A673 (cell line): ENCODE measurements around the gene MFSD1.

Source experiments
- EZH2 ChIP-seq: fragments of 200-600 bp; sonication (generic); IDR thresholded peaks from 2 replicates; pipeline ENCODE4 v1.6.1; 2017; ENCODE audit warnings: borderline replicate concordance, low read depth, mild to moderate bottlenecking, mixed read lengths, antibody characterized with exemption, low read length; ENCODE audit not compliant: poor library complexity, severe bottlenecking
- TF ChIP-seq, protein P1 (sequence below): fragments of 300-800, 200-600 bp; sonication (generic); conservative IDR thresholded peaks from 2 replicates; pipeline ENCODE4 v1.5.1; 2017; ENCODE audit warnings: low read depth, mild to moderate bottlenecking, antibody characterized with exemption, low read length, moderate library complexity, mixed read lengths

DNA sequence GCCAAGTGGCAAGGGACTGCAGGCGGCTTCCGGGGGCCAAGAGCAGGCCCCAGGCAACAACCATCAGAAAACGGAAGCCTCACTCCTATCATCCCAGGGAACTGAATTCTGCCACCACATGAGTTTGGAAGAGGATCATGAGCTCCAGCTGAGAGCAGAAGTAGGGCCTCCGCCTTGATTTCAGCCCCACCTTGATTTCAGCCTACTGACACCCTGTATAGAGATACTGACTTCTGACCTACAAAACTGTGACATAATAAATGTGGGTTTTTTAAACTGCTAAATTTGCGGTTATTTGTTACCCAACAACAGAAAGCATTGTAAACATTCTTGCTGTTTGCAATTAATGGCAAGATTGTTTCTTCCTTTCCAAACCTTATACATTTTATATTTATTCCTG, 48.0 kb upstream of the MFSD1 start:
- TF ChIP-seq, protein P1, sequence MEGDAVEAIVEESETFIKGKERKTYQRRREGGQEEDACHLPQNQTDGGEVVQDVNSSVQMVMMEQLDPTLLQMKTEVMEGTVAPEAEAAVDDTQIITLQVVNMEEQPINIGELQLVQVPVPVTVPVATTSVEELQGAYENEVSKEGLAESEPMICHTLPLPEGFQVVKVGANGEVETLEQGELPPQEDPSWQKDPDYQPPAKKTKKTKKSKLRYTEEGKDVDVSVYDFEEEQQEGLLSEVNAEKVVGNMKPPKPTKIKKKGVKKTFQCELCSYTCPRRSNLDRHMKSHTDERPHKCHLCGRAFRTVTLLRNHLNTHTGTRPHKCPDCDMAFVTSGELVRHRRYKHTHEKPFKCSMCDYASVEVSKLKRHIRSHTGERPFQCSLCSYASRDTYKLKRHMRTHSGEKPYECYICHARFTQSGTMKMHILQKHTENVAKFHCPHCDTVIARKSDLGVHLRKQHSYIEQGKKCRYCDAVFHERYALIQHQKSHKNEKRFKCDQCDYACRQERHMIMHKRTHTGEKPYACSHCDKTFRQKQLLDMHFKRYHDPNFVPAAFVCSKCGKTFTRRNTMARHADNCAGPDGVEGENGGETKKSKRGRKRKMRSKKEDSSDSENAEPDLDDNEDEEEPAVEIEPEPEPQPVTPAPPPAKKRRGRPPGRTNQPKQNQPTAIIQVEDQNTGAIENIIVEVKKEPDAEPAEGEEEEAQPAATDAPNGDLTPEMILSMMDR, result no peak
- TF ChIP-seq EZH2, result no peak
